ENCODE data around the gene LANCL2.

The LANCL2 gene

GRCh38 chr7:55336540-55336939, 28.6 kb upstream of the LANCL2 start:
- H3K4me3 ChIP-seq (ENCODE audit: control insufficient read depth, low read depth, low read length) = no peak overlapping the region
- no peak for DNase-seq (ENCODE audit: low read depth)
- TF ChIP-seq CTCF (conservative IDR thresholded peaks at IDR 0.05; ENCODE audit: control insufficient read depth, insufficient read depth, low read depth, low read length) = no peak

- H3K4me3 ChIP-seq (ENCODE audit: control insufficient read depth, low read depth, low read length) = no peak overlapping the region
- no peak for TF ChIP-seq CTCF (conservative IDR thresholded peaks at IDR 0.05; ENCODE audit: control insufficient read depth, insufficient read depth, low read depth, low read length)
- no peak for DNase-seq (ENCODE audit: low read depth)
Measured at GRCh38 chr7:55339033-55340000, 25.8 kb upstream of the LANCL2 start.

GRCh38 chr7:55342216-55342871, 22.8 kb upstream of the LANCL2 start:
- DNase-seq (ENCODE audit: low read depth) = no peak
- H3K4me3 ChIP-seq (ENCODE audit: control insufficient read depth, low read depth, low read length) = no peak overlapping the region
- TF ChIP-seq CTCF (conservative IDR thresholded peaks at IDR 0.05; ENCODE audit: control insufficient read depth, insufficient read depth, low read depth, low read length) = no peak

GRCh38 chr7:55343002-55343781, 21.9 kb upstream of the LANCL2 start:
- H3K4me3 ChIP-seq (ENCODE audit: control insufficient read depth, low read depth, low read length) = no peak overlapping the region
- DNase-seq (ENCODE audit: low read depth) = no peak
- no peak for TF ChIP-seq CTCF (conservative IDR thresholded peaks at IDR 0.05; ENCODE audit: control insufficient read depth, insufficient read depth, low read depth, low read length)

- TF ChIP-seq CTCF (conservative IDR thresholded peaks at IDR 0.05; ENCODE audit: control insufficient read depth, insufficient read depth, low read depth, low read length) = no peak
- H3K4me3 ChIP-seq (ENCODE audit: control insufficient read depth, low read depth, low read length) = no peak overlapping the region
- no peak for DNase-seq (ENCODE audit: low read depth)
Measured at GRCh38 chr7:55343860-55344606, 21.1 kb upstream of the LANCL2 start.

- TF ChIP-seq CTCF (conservative IDR thresholded peaks at IDR 0.05; ENCODE audit: control insufficient read depth, insufficient read depth, low read depth, low read length) = no peak
- H3K4me3 ChIP-seq (ENCODE audit: control insufficient read depth, low read depth, low read length) = no peak overlapping the region
- DNase-seq (ENCODE audit: low read depth) = no peak
Measured at GRCh38 chr7:55344840-55345239, 20.3 kb upstream of the LANCL2 start.
